Mesenchymal stem cell (in vitro differentiated cells and primary cell): ENCODE data around the gene ALOXE3.

Experiments used
- DNase-seq: peaks from one replicate; pipeline ENCODE4 v3.0.0-alpha.2; 2013
- H2AFZ ChIP-seq: one replicate; pipeline ENCODE4 v1.6.1; 2013; ENCODE audit warnings: low read depth, mild to moderate bottlenecking, control low read depth, inconsistent platforms, low read length, moderate library complexity
- H2AK5ac ChIP-seq: 2 replicates; pipeline ENCODE4 v1.6.1; 2013; ENCODE audit warnings: low read length, moderate library complexity, mild to moderate bottlenecking, inconsistent platforms; ENCODE audit not compliant: severe bottlenecking
- H2BK120ac ChIP-seq: one replicate; pipeline ENCODE4 v1.6.1; 2013; ENCODE audit warnings: low read depth, mild to moderate bottlenecking, inconsistent platforms, low read length, moderate library complexity
- H2BK12ac ChIP-seq, 2 experiments: one replicate each; pipeline ENCODE4 v1.6.1; 2013; ENCODE audit warnings: inconsistent platforms in 2 of 2, low read length in 2 of 2, mild to moderate bottlenecking in 2 of 2, moderate library complexity in 2 of 2, control low read depth in 1 of 2
- H2BK15ac ChIP-seq: one replicate; pipeline ENCODE4 v1.6.1; 2013; ENCODE audit warnings: mild to moderate bottlenecking, low read depth, inconsistent platforms; ENCODE audit not compliant: poor library complexity, severe bottlenecking
- H2BK5ac ChIP-seq: 2 replicates; pipeline ENCODE4 v1.6.1; 2013; ENCODE audit warnings: low read depth, mild to moderate bottlenecking, low read length, control low read depth, inconsistent platforms; ENCODE audit not compliant: poor library complexity, severe bottlenecking
- H3K14ac ChIP-seq, 2 experiments: one replicate each; pipeline ENCODE4 v1.6.1; 2013; ENCODE audit warnings: inconsistent platforms in 2 of 2, low read length in 2 of 2, control low read depth in 1 of 2, mild to moderate bottlenecking in 1 of 2, moderate library complexity in 1 of 2
- H3K18ac ChIP-seq, 2 experiments: one replicate each; pipeline ENCODE4 v1.6.1; 2013; ENCODE audit warnings: inconsistent platforms in 2 of 2, low read length in 2 of 2, control low read depth in 1 of 2, low read depth in 1 of 2, mild to moderate bottlenecking in 1 of 2
- H3K23ac ChIP-seq, 2 experiments: one replicate each; pipeline ENCODE4 v1.6.1; 2013; ENCODE audit warnings: inconsistent platforms in 2 of 2, low read length in 2 of 2, mild to moderate bottlenecking in 2 of 2, moderate library complexity in 2 of 2, control low read depth in 1 of 2
- H3K27ac ChIP-seq: 2 replicates; pipeline ENCODE4 v1.5.1; 2013; ENCODE audit warnings: mild to moderate bottlenecking, moderate library complexity, low read length, control low read depth, inconsistent platforms; ENCODE audit not compliant: poor library complexity, severe bottlenecking
- H3K27me3 ChIP-seq, 2 experiments: 2 replicates each; pipeline versions ENCODE4 v1.6.1 to v1.7.0; 2013; ENCODE audit warnings: low read length in 2 of 2, mild to moderate bottlenecking in 2 of 2, moderate library complexity in 2 of 2, control low read depth in 1 of 2, inconsistent platforms in 1 of 2; ENCODE audit not compliant: control insufficient read depth in 1 of 2, insufficient read depth in 1 of 2
- H3K36me3 ChIP-seq, 2 experiments: 2 replicates each; pipeline versions ENCODE4 v1.6.1 to v1.7.0; 2013; ENCODE audit warnings: low read length in 2 of 2, control low read depth in 1 of 2, inconsistent platforms in 1 of 2, low read depth in 1 of 2, mild to moderate bottlenecking in 1 of 2; ENCODE audit not compliant: insufficient read depth in 2 of 2, control insufficient read depth in 1 of 2
- H3K4ac ChIP-seq, 2 experiments: one replicate each; pipeline ENCODE4 v1.6.1; 2013; ENCODE audit warnings: inconsistent platforms in 2 of 2, low read length in 2 of 2, mild to moderate bottlenecking in 2 of 2, moderate library complexity in 2 of 2, control low read depth in 1 of 2, low read depth in 1 of 2
- H3K4me1 ChIP-seq: 2 replicates; pipeline ENCODE4 v1.6.1; 2013; ENCODE audit warnings: low read depth, low read length, control low read depth; ENCODE audit not compliant: control insufficient read depth, insufficient read depth
- H3K4me2 ChIP-seq: 2 replicates; pipeline ENCODE4 v1.6.1; 2013; ENCODE audit warnings: low read length, mild to moderate bottlenecking, inconsistent platforms; ENCODE audit not compliant: poor library complexity, severe bottlenecking
- H3K4me3 ChIP-seq, 2 experiments: 2 replicates each; pipeline versions ENCODE4 v1.5.1 to v1.7.0; 2013; ENCODE audit warnings: low read length in 2 of 2, mild to moderate bottlenecking in 2 of 2, control low read depth in 1 of 2, low read depth in 1 of 2; ENCODE audit not compliant: insufficient read depth in 1 of 2
- H3K79me1 ChIP-seq: replicated peaks from 2 replicates; pipeline ENCODE4 v1.6.1; 2013; ENCODE audit warnings: mild to moderate bottlenecking, control low read depth, low read length, inconsistent platforms; ENCODE audit not compliant: poor library complexity, severe bottlenecking
- H3K9ac ChIP-seq: 2 replicates; pipeline ENCODE4 v1.7.0; 2013; ENCODE audit warnings: mild to moderate bottlenecking, low read length, moderate library complexity
- H3K9me3 ChIP-seq: 2 replicates; pipeline ENCODE4 v1.7.0; 2013; ENCODE audit warnings: mild to moderate bottlenecking, low read length; ENCODE audit not compliant: control insufficient read depth
- H4K8ac ChIP-seq: one replicate; pipeline ENCODE4 v1.6.1; 2013; ENCODE audit warnings: inconsistent platforms, mild to moderate bottlenecking, low read length, moderate library complexity
- H4K91ac ChIP-seq: one replicate; pipeline ENCODE4 v1.6.1; 2013; ENCODE audit warnings: mild to moderate bottlenecking, low read length, inconsistent platforms
- WGBS: methylation state at CpG from one replicate; pipeline ENCODE4 v1.1.7; 2013; ENCODE audit warnings: mixed read lengths; 5-methylcytosine and 5-hydroxymethylcytosine counted together

The ALOXE3 gene

GRCh38 chr17:8096541-8096940 lies 21.8 kb downstream of the ALOXE3 start:
- H3K4me3 ChIP-seq, result no peak overlapping the region
- no peak overlapping the region for H3K27ac ChIP-seq
- no peak overlapping the region for H2BK15ac ChIP-seq
- no peak overlapping the region for H3K23ac ChIP-seq
- no peaks in the 10 kb centered on the region for H3K9me3 ChIP-seq
- H2BK12ac ChIP-seq, result no peak overlapping the region
- H2AK5ac ChIP-seq, result no peak overlapping the region
- H2AFZ ChIP-seq, result no peak overlapping the region
- H3K79me1 ChIP-seq, result no peaks in the 10 kb centered on the region
- DNase-seq, result no peak
- no peak overlapping the region for H3K4me2 ChIP-seq
- H3K27me3 ChIP-seq, result peaks cover 34 to 46% of the 10 kb centered on the region in 2 experiments
- no peak overlapping the region for H2BK5ac ChIP-seq
- H4K91ac ChIP-seq, result no peak overlapping the region
- H3K14ac ChIP-seq, result no peak overlapping the region
- H3K4me1 ChIP-seq, result no peaks in the 10 kb centered on the region
- 85% methylated on average over 8 of the region's 8 CpGs for WGBS
- no peak overlapping the region for H3K9ac ChIP-seq
- no peak overlapping the region for H4K8ac ChIP-seq
- no peak overlapping the region for H3K4ac ChIP-seq
- H3K18ac ChIP-seq, result no peak overlapping the region
- H3K36me3 ChIP-seq, result no peaks in the 10 kb centered on the region
- no peak overlapping the region for H2BK120ac ChIP-seq

GRCh38 chr17:8095361-8095760 lies 23.0 kb downstream of the ALOXE3 start:
- H2BK5ac ChIP-seq, result no peak overlapping the region
- peaks cover 46 to 57% of the 10 kb centered on the region in 2 experiments for H3K27me3 ChIP-seq
- no peak overlapping the region for H4K8ac ChIP-seq
- no peak overlapping the region for H3K9ac ChIP-seq
- no peak overlapping the region for H2BK15ac ChIP-seq
- H3K27ac ChIP-seq, result no peak overlapping the region
- H3K4me1 ChIP-seq, result no peaks in the 10 kb centered on the region
- H4K91ac ChIP-seq, result no peak overlapping the region
- H3K4me2 ChIP-seq, result no peak overlapping the region
- no peaks in the 10 kb centered on the region for H3K9me3 ChIP-seq
- no peaks in the 10 kb centered on the region for H3K79me1 ChIP-seq
- H2BK12ac ChIP-seq, result no peak overlapping the region
- H2BK120ac ChIP-seq, result no peak overlapping the region
- H2AFZ ChIP-seq, result no peak overlapping the region
- H3K36me3 ChIP-seq, result no peaks in the 10 kb centered on the region
- no peak overlapping the region for H3K18ac ChIP-seq
- no peak overlapping the region for H2AK5ac ChIP-seq
- H3K4me3 ChIP-seq, result no peak overlapping the region
- WGBS, result 66% methylated on average over 4 of the region's 6 CpGs
- H3K4ac ChIP-seq, result no peak overlapping the region
- no peak overlapping the region for H3K14ac ChIP-seq
- no peak for DNase-seq
- no peak overlapping the region for H3K23ac ChIP-seq

GRCh38 chr17:8091033-8091687 lies 27.2 kb downstream of the ALOXE3 start:
- Histone ChIP-seq H3K18ac (no peak overlapping the region), H3K79me1 (no peaks in the 10 kb centered on the region), H3K4me1 (peaks cover 2% of the 10 kb centered on the region), H3K27me3 (peaks cover 67 to 76% of the 10 kb centered on the region in 2 experiments), H3K23ac (no peak overlapping the region), H3K14ac (no peak overlapping the region), H4K8ac (no peak overlapping the region), H3K4me2 (no peak overlapping the region), H2BK15ac (no peak overlapping the region), H3K4ac (no peak overlapping the region), H4K91ac (no peak overlapping the region), H2BK5ac (no peak overlapping the region), H3K4me3 (no peak overlapping the region), H2AK5ac (no peak overlapping the region), H2BK12ac (no peak overlapping the region), H3K36me3 (no peaks in the 10 kb centered on the region), H3K9me3 (no peaks in the 10 kb centered on the region), H2BK120ac (no peak overlapping the region), H2AFZ (no peak overlapping the region), H3K9ac (no peak overlapping the region), H3K27ac (no peak overlapping the region)
- 76% methylated on average over 9 of the region's 9 CpGs for WGBS
- no peak for DNase-seq

GRCh38 chr17:8089728-8090127 lies 28.6 kb downstream of the ALOXE3 start:
- WGBS, result 73% methylated on average over 6 of the region's 6 CpGs
- Histone ChIP-seq H4K8ac (no peak overlapping the region), H2BK5ac (no peak overlapping the region), H3K36me3 (no peaks in the 10 kb centered on the region), H3K27ac (no peak overlapping the region), H2AFZ (no peak overlapping the region), H4K91ac (no peak overlapping the region), H2BK15ac (no peak overlapping the region), H3K4me3 (no peak overlapping the region), H2BK12ac (no peak overlapping the region), H3K9ac (no peak overlapping the region), H3K4ac (no peak overlapping the region), H3K4me2 (no peak overlapping the region), H2BK120ac (no peak overlapping the region), H3K14ac (no peak overlapping the region), H3K27me3 (peaks cover 69 to 76% of the 10 kb centered on the region in 2 experiments), H2AK5ac (no peak overlapping the region), H3K79me1 (no peaks in the 10 kb centered on the region), H3K18ac (no peak overlapping the region), H3K4me1 (peaks cover 2% of the 10 kb centered on the region), H3K9me3 (no peaks in the 10 kb centered on the region), H3K23ac (no peak overlapping the region)
- no peak for DNase-seq
